Glomerular visceral epithelial cell (primary cell): ENCODE measurements around the gene GGTA1.

Experiments
- DNase-seq: peaks from one replicate; pipeline ENCODE4 v3.0.0-alpha.2; 2016; ENCODE audit errors: extremely low spot score

Gene GGTA1

GRCh38 chr9:121499177-121499426, 542 bp downstream of the GGTA1 start:
- no peak for DNase-seq

GRCh38 chr9:121498487-121499176, 1.0 kb downstream of the GGTA1 start:
- no peak for DNase-seq

- DNase-seq = peak; percentile 69
Observed at GRCh38 chr9:121498150-121498486, 1.5 kb downstream of the GGTA1 start.

GRCh38 chr9:121495976-121496375, 3.7 kb downstream of the GGTA1 start:
- DNase-seq = no peak

- DNase-seq = no peak
Observed at GRCh38 chr9:121494192-121494591, 5.5 kb downstream of the GGTA1 start.

GRCh38 chr9:121491111-121491510, 8.5 kb downstream of the GGTA1 start:
- no peak for DNase-seq

GRCh38 chr9:121489344-121489743, 10.3 kb downstream of the GGTA1 start:
- DNase-seq = no peak

- no peak for DNase-seq
Observed at GRCh38 chr9:121486043-121486442, 13.6 kb downstream of the GGTA1 start.

- no peak for DNase-seq
Observed at GRCh38 chr9:121485623-121486022, 14.0 kb downstream of the GGTA1 start.

- no peak for DNase-seq
Observed at GRCh38 chr9:121484651-121485446, 14.8 kb downstream of the GGTA1 start.

- no peak for DNase-seq
Observed at GRCh38 chr9:121483473-121484031, 16.1 kb downstream of the GGTA1 start.

- DNase-seq = no peak
Observed at GRCh38 chr9:121483049-121483448, 16.6 kb downstream of the GGTA1 start.

- DNase-seq = no peak
Observed at GRCh38 chr9:121478816-121479676, 20.6 kb downstream of the GGTA1 start.

- DNase-seq = no peak
Observed at GRCh38 chr9:121476156-121476555, 23.5 kb downstream of the GGTA1 start.

- DNase-seq = no peak
Observed at GRCh38 chr9:121474231-121474947, 25.3 kb downstream of the GGTA1 start.

GRCh38 chr9:121473229-121473628, 26.4 kb downstream of the GGTA1 start:
- no peak for DNase-seq

- DNase-seq = no peak
Observed at GRCh38 chr9:121472446-121472845, 27.2 kb downstream of the GGTA1 start.

GRCh38 chr9:121466142-121466541, 33.5 kb downstream of the GGTA1 start:
- DNase-seq = no peak

- DNase-seq = no peak
Observed at GRCh38 chr9:121464968-121465367, 34.7 kb downstream of the GGTA1 start.

- DNase-seq = no peak
Observed at GRCh38 chr9:121463026-121463807, 36.4 kb downstream of the GGTA1 start.

- no peak for DNase-seq
Observed at GRCh38 chr9:121459513-121459912, 40.1 kb downstream of the GGTA1 start.
